ENCODE data around the gene SPG7.

- TF ChIP-seq TARDBP (IDR thresholded peaks at IDR 0.05) (no peak), LEF1 (IDR thresholded peaks at IDR 0.05; ENCODE audit: borderline replicate concordance) (no peak), SP1 (IDR thresholded peaks at IDR 0.05) (no peak), ELF4 (IDR thresholded peaks at IDR 0.05) (no peak), BHLHE40 (IDR thresholded peaks at IDR 0.05; ENCODE audit: borderline replicate concordance) (no peak), FOXM1 (IDR thresholded peaks at IDR 0.05; ENCODE audit: borderline replicate concordance) (no peak), FOXK2 (IDR thresholded peaks at IDR 0.05) (no peak), L3MBTL2 (conservative IDR thresholded peaks at IDR 0.05) (no peak), ARNT (IDR thresholded peaks at IDR 0.05) (no peak), SUZ12 (IDR thresholded peaks at IDR 0.05) (no peak), NFRKB (IDR thresholded peaks at IDR 0.05) (no peak), FOXA1 (IDR thresholded peaks at IDR 0.05) (no peak)
Measured at GRCh38 chr16:89573826-89574680, 65.8 kb downstream of the SPG7 start.
